Endothelial cell of umbilical vein (primary cell): ENCODE results near the gene TUSC2.

ENCODE experiments used
- POLR2A ChIP-seq: IDR thresholded peaks from 2 replicates; pipeline ENCODE4 v1.6.1; 2012; ENCODE audit warnings: low read depth, mild to moderate bottlenecking, control low read depth, low read length
- TF ChIP-seq, protein P1 (sequence below), 2 donors: IDR thresholded peaks; 1 replicate in 1 of 2; 2 replicates in 1 of 2; pipeline ENCODE4 v1.5.1; 2011; ENCODE audit warnings: low read length in 2 of 2, mild to moderate bottlenecking in 2 of 2, moderate library complexity in 2 of 2, control low read depth in 1 of 2, inconsistent platforms in 1 of 2, low read depth in 1 of 2; ENCODE audit not compliant: insufficient read depth in 1 of 2; ENCODE audit errors: extremely low read depth in 1 of 2
- TF ChIP-seq, protein P2 (sequence below): IDR thresholded peaks from 2 replicates; pipeline ENCODE4 v1.6.1; 2011; ENCODE audit not compliant: insufficient read depth, insufficient read length

DNA sequence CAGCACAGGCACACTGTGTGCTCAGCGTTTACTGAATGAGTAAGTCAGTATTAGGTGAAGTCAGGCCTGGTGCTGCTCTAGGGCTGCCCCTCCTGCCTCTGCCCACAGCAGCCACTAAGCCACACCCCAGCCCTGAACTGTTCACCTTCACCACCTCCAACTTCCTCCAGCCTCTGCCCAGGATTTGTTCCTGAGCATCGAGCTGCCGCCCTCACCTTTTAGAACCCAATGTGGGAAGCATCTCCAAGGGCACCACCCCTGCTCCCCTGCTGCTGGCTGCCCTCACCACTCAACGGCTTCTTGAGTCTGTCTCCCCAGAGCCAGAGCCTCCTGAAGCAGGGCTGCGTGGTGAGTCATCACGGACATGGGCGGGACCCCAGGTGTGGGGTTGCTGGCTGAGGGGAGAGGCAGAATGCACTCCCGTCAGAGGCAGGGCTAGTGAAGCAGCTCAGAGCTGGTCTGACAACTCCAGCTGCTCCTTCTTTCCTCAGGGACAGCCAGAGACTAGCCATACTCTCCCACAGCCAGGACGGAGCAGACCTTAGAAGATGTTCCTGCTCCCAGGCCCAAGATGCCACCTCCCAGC lies 11.3 kb downstream of the TUSC2 start:
- TF ChIP-seq, protein P1, sequence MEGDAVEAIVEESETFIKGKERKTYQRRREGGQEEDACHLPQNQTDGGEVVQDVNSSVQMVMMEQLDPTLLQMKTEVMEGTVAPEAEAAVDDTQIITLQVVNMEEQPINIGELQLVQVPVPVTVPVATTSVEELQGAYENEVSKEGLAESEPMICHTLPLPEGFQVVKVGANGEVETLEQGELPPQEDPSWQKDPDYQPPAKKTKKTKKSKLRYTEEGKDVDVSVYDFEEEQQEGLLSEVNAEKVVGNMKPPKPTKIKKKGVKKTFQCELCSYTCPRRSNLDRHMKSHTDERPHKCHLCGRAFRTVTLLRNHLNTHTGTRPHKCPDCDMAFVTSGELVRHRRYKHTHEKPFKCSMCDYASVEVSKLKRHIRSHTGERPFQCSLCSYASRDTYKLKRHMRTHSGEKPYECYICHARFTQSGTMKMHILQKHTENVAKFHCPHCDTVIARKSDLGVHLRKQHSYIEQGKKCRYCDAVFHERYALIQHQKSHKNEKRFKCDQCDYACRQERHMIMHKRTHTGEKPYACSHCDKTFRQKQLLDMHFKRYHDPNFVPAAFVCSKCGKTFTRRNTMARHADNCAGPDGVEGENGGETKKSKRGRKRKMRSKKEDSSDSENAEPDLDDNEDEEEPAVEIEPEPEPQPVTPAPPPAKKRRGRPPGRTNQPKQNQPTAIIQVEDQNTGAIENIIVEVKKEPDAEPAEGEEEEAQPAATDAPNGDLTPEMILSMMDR (IDR thresholded peaks at IDR 0.05; ENCODE audit: extremely low read depth in 1 of 2, insufficient read depth in 1 of 2, low read depth in 1 of 2, low read length in 2 of 2): no peak
- TF ChIP-seq, protein P2, sequence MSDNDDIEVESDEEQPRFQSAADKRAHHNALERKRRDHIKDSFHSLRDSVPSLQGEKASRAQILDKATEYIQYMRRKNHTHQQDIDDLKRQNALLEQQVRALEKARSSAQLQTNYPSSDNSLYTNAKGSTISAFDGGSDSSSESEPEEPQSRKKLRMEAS: no peak
- no peak for TF ChIP-seq POLR2A
